Measurements from ENCODE around the gene TRO.

The TRO gene

GRCh38 chrX:54928876-54929275 is 8.3 kb downstream of the TRO start:
- WGBS, 2 experiments (ENCODE audit: insufficient coverage in 2 of 2): 90 to 100% methylated on average over 3 of the region's 3 CpGs
- peaks cover 67% of the 10 kb centered on the region for H3K36me3 ChIP-seq (ENCODE audit: control insufficient read depth, insufficient read depth, low read length)
- H3K4me3 ChIP-seq (ENCODE audit: extremely low read depth, insufficient read depth, low read length, poor library complexity, severe bottlenecking): no peak overlapping the region
- H3K9me3 ChIP-seq (ENCODE audit: control insufficient read depth, low read length): no peaks in the 10 kb centered on the region
- no peaks in the 10 kb centered on the region for H3K4me1 ChIP-seq (ENCODE audit: control insufficient read depth, insufficient read depth, low read length, poor library complexity, severe bottlenecking)
- H3K27ac ChIP-seq (ENCODE audit: low read depth, low read length, severe bottlenecking): no peak overlapping the region

DNA sequence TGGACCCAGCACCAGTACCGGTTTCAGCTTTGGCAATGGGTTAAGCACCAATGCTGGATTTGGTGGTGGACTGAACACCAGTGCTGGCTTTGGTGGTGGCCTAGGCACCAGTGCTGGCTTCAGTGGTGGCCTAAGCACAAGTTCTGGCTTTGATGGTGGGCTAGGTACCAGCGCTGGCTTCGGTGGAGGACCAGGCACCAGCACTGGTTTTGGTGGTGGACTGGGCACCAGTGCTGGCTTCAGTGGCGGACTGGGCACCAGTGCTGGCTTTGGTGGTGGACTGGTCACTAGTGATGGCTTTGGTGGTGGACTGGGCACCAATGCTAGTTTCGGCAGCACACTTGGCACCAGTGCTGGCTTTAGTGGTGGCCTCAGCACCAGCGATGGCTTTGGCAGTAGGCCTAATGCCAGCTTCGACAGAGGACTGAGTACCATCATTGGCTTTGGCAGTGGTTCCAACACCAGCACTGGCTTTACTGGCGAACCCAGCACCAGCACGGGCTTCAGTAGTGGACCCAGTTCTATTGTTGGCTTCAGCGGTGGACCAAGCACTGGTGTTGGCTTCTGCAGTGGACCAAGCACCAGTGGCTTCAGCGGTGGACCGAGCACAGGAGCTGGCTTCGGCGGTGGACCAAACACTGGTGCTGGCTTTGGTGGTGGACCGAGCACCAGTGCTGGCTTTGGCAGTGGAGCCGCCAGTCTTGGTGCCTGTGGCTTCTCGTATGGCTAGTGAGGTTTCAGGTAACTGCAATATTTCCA is 9.8 kb downstream of the TRO start:
- Histone ChIP-seq H3K27ac (ENCODE audit: low read depth, low read length, severe bottlenecking) (no peak overlapping the region), H3K4me1 (ENCODE audit: control insufficient read depth, insufficient read depth, low read length, poor library complexity, severe bottlenecking) (no peaks in the 10 kb centered on the region), H3K4me3 (ENCODE audit: extremely low read depth, insufficient read depth, low read length, poor library complexity, severe bottlenecking) (no peak overlapping the region), H3K9me3 (ENCODE audit: control insufficient read depth, low read length) (no peaks in the 10 kb centered on the region), H3K36me3 (ENCODE audit: control insufficient read depth, insufficient read depth, low read length) (peaks cover 53% of the 10 kb centered on the region)
- 92 to 97% methylated on average over 6 to 11 of the region's 17 CpGs for WGBS, 2 experiments (ENCODE audit: insufficient coverage in 2 of 2)

DNA sequence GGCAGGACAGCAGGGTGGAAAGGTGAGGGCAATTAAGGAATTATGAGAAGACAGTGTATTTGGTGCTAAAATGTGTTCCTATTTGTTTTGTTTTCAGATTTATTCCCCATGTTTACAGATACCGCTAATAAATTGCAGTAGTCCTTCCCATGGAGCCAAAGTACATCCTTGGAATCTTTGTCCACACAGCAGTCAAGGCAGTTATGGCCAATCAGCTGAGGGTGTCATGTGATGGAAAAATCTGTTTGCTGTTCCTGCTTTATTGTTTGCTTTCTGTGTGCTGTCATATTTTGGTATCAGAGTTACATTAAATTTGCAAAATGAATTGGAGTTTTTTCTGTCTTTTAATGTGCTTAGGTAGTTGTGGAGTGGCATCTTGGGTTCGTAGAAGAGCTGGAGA is 10.5 kb downstream of the TRO start:
- 100% methylated on average over 1 of the region's 2 CpGs for WGBS, 2 experiments (ENCODE audit: insufficient coverage in 2 of 2)
- peaks cover 47% of the 10 kb centered on the region for H3K36me3 ChIP-seq (ENCODE audit: control insufficient read depth, insufficient read depth, low read length)

GRCh38 chrX:54933150-54933826 is 12.7 kb downstream of the TRO start:
- Histone ChIP-seq H3K4me3 (ENCODE audit: extremely low read depth, insufficient read depth, low read length, poor library complexity, severe bottlenecking) (no peak overlapping the region), H3K4me1 (ENCODE audit: control insufficient read depth, insufficient read depth, low read length, poor library complexity, severe bottlenecking) (no peaks in the 10 kb centered on the region), H3K36me3 (ENCODE audit: control insufficient read depth, insufficient read depth, low read length) (peaks cover 26% of the 10 kb centered on the region), H3K27ac (ENCODE audit: low read depth, low read length, severe bottlenecking) (no peak overlapping the region), H3K9me3 (ENCODE audit: control insufficient read depth, low read length) (no peaks in the 10 kb centered on the region)
- WGBS, 2 experiments (ENCODE audit: insufficient coverage in 2 of 2): 89 to 96% methylated on average over 4 to 5 of the region's 10 CpGs

More for the DNA sequence above, 10.5 kb downstream of the TRO start:
- H3K27ac ChIP-seq (ENCODE audit: low read depth, low read length, severe bottlenecking): no peak overlapping the region
- no peak overlapping the region for H3K4me3 ChIP-seq (ENCODE audit: extremely low read depth, insufficient read depth, low read length, poor library complexity, severe bottlenecking)
- H3K4me1 ChIP-seq (ENCODE audit: control insufficient read depth, insufficient read depth, low read length, poor library complexity, severe bottlenecking): no peaks in the 10 kb centered on the region
- no peaks in the 10 kb centered on the region for H3K9me3 ChIP-seq (ENCODE audit: control insufficient read depth, low read length)

GRCh38 chrX:54934058-54934457 is 13.4 kb downstream of the TRO start:
- WGBS, 2 experiments (ENCODE audit: insufficient coverage in 2 of 2): 95 to 100% methylated on average over 1 to 5 of the region's 6 CpGs
- Histone ChIP-seq H3K9me3 (ENCODE audit: control insufficient read depth, low read length) (no peaks in the 10 kb centered on the region), H3K4me3 (ENCODE audit: extremely low read depth, insufficient read depth, low read length, poor library complexity, severe bottlenecking) (no peak overlapping the region), H3K4me1 (ENCODE audit: control insufficient read depth, insufficient read depth, low read length, poor library complexity, severe bottlenecking) (no peaks in the 10 kb centered on the region), H3K27ac (ENCODE audit: low read depth, low read length, severe bottlenecking) (no peak overlapping the region), H3K36me3 (ENCODE audit: control insufficient read depth, insufficient read depth, low read length) (peaks cover 19% of the 10 kb centered on the region)

DNA sequence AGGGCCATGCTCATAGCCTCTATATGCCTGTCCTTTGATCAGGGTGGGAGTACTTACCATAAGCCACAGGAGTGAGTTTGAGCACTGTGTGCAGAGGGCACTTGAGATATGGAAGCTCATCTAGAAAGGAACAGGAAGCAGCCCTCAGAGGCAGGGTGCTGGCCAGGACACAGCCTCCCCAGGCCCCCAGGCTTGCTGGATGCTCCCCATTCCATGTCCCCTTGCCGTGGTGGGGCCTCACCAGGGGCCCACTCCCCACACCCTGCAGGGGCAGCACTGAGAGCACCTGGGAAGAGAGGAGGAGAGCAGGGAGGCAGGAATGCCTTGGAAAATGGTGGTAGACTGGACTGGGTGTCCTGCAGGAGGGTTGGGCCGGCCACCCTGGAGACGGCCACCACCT is 14.3 kb downstream of the TRO start:
- H3K36me3 ChIP-seq (ENCODE audit: control insufficient read depth, insufficient read depth, low read length): peaks cover 10% of the 10 kb centered on the region
- H3K9me3 ChIP-seq (ENCODE audit: control insufficient read depth, low read length): no peaks in the 10 kb centered on the region
- H3K4me3 ChIP-seq (ENCODE audit: extremely low read depth, insufficient read depth, low read length, poor library complexity, severe bottlenecking): no peak overlapping the region
- H3K27ac ChIP-seq (ENCODE audit: low read depth, low read length, severe bottlenecking): no peak overlapping the region
- WGBS, 2 experiments (ENCODE audit: insufficient coverage in 2 of 2): no CpG with 5 or more reads among the region's 3 CpGs
- no peaks in the 10 kb centered on the region for H3K4me1 ChIP-seq (ENCODE audit: control insufficient read depth, insufficient read depth, low read length, poor library complexity, severe bottlenecking)

GRCh38 chrX:54935306-54935705 is 14.7 kb downstream of the TRO start:
- Histone ChIP-seq H3K27ac (ENCODE audit: low read depth, low read length, severe bottlenecking) (no peak overlapping the region), H3K4me3 (ENCODE audit: extremely low read depth, insufficient read depth, low read length, poor library complexity, severe bottlenecking) (no peak overlapping the region), H3K9me3 (ENCODE audit: control insufficient read depth, low read length) (no peaks in the 10 kb centered on the region), H3K36me3 (ENCODE audit: control insufficient read depth, insufficient read depth, low read length) (peaks cover 6% of the 10 kb centered on the region), H3K4me1 (ENCODE audit: control insufficient read depth, insufficient read depth, low read length, poor library complexity, severe bottlenecking) (no peaks in the 10 kb centered on the region)
- 100% methylated on average over 1 of the region's 4 CpGs; no CpG with 5 or more reads in 1 of the 2 experiments for WGBS, 2 experiments (ENCODE audit: insufficient coverage in 2 of 2)

DNA sequence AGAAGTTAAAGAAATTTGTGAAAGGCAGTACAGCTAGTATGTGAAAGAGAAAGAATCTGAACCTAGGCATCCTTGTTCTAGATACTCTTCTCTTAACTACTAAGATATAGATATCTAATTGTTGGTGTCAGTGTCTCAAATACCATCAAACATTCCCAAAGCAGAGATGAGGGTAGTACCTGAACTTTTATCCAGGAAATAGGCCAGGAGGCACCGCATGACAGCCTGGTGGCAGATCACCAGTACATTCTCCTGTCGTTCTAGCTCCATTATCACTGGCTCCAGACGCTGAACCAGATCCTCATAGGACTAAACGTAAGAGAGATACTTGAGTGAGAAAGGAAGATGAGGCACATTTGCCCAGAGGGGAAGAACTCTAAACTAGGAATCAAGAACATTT is 16.8 kb downstream of the TRO start:
- Histone ChIP-seq H3K27ac (ENCODE audit: low read depth, low read length, severe bottlenecking) (no peak overlapping the region), H3K36me3 (ENCODE audit: control insufficient read depth, insufficient read depth, low read length) (no peaks in the 10 kb centered on the region), H3K4me1 (ENCODE audit: control insufficient read depth, insufficient read depth, low read length, poor library complexity, severe bottlenecking) (no peaks in the 10 kb centered on the region), H3K4me3 (ENCODE audit: extremely low read depth, insufficient read depth, low read length, poor library complexity, severe bottlenecking) (no peak overlapping the region), H3K9me3 (ENCODE audit: control insufficient read depth, low read length) (no peaks in the 10 kb centered on the region)
- WGBS, 2 experiments (ENCODE audit: insufficient coverage in 2 of 2): no CpG with 5 or more reads among the region's 4 CpGs

DNA sequence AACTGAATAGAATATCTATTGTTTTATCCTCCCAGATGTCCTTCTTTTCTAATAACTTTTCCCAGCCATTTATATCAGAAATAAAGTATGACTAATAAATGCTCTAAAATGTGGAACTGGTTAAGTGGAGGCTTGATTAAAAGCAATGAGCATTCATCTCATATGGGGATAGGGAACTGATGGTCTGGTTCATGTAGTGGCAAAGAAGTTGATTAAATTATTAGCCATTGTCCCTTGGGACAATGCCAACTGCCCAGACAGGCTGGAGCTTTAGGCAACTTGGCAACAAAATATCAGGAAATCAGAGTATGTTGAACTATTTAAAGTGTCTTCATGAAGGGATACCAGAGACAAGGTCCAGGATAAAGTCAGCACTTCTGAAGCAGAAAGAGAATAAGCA is 24.2 kb downstream of the TRO start:
- H3K4me1 ChIP-seq (ENCODE audit: control insufficient read depth, insufficient read depth, low read length, poor library complexity, severe bottlenecking): no peaks in the 10 kb centered on the region
- no peaks in the 10 kb centered on the region for H3K9me3 ChIP-seq (ENCODE audit: control insufficient read depth, low read length)
- no peak overlapping the region for H3K27ac ChIP-seq (ENCODE audit: low read depth, low read length, severe bottlenecking)
- no peak overlapping the region for H3K4me3 ChIP-seq (ENCODE audit: extremely low read depth, insufficient read depth, low read length, poor library complexity, severe bottlenecking)
- H3K36me3 ChIP-seq (ENCODE audit: control insufficient read depth, insufficient read depth, low read length): no peaks in the 10 kb centered on the region

GRCh38 chrX:54945224-54945623 is 24.6 kb downstream of the TRO start:
- WGBS, 2 experiments (ENCODE audit: insufficient coverage in 2 of 2): 89 to 93% methylated on average over 3 of the region's 6 CpGs
- no peaks in the 10 kb centered on the region for H3K4me1 ChIP-seq (ENCODE audit: control insufficient read depth, insufficient read depth, low read length, poor library complexity, severe bottlenecking)
- no peaks in the 10 kb centered on the region for H3K9me3 ChIP-seq (ENCODE audit: control insufficient read depth, low read length)
- no peaks in the 10 kb centered on the region for H3K36me3 ChIP-seq (ENCODE audit: control insufficient read depth, insufficient read depth, low read length)
- H3K27ac ChIP-seq (ENCODE audit: low read depth, low read length, severe bottlenecking): no peak overlapping the region
- no peak overlapping the region for H3K4me3 ChIP-seq (ENCODE audit: extremely low read depth, insufficient read depth, low read length, poor library complexity, severe bottlenecking)

- H3K36me3 ChIP-seq (ENCODE audit: control insufficient read depth, insufficient read depth, low read length): no peaks in the 10 kb centered on the region
- H3K9me3 ChIP-seq (ENCODE audit: control insufficient read depth, low read length): no peaks in the 10 kb centered on the region
- no peak overlapping the region for H3K27ac ChIP-seq (ENCODE audit: low read depth, low read length, severe bottlenecking)
- no peak overlapping the region for H3K4me3 ChIP-seq (ENCODE audit: extremely low read depth, insufficient read depth, low read length, poor library complexity, severe bottlenecking)
- no peaks in the 10 kb centered on the region for H3K4me1 ChIP-seq (ENCODE audit: control insufficient read depth, insufficient read depth, low read length, poor library complexity, severe bottlenecking)
- WGBS, 2 experiments (ENCODE audit: insufficient coverage in 2 of 2): 100% methylated on average over 1 of the region's 8 CpGs; no CpG with 5 or more reads in 1 of the 2 experiments
Measured at GRCh38 chrX:54950730-54951375, 30.2 kb downstream of the TRO start.
